A673 (cell line): ENCODE measurements around the gene ATP7B. TPM values are rescaled to one million over a fixed set of nuclear protein-coding genes. Genes with fewer than 3 reads are reported as not detected.

ENCODE experiments used
- BruUV-seq: library from RNA; stranded (reverse); fragments of 400-500 nt; replicated peaks from 2 replicates; lab custom pipeline; 2021; lab: Mats Ljungman, UMichigan
- CTCF ChIA-PET: fragments of 300-600 bp; sonication (Branson Sonifier 250); formaldehyde crosslinking; loops from one replicate; lab custom pipeline; 2022; ENCODE audit warnings: antibody characterized with exemption; lab: Charles Lee
- POLR2A ChIA-PET: fragments of 300-600 bp; sonication (Branson Sonifier 250); formaldehyde crosslinking; loops from one replicate; lab custom pipeline; 2022; ENCODE audit warnings: antibody characterized with exemption; ENCODE audit not compliant: low non-redundant PET; lab: Charles Lee
- DNase-seq: peaks from one replicate; pipeline ENCODE4 v3.0.0-alpha.2; 2015; ENCODE audit warnings: low spot score
- H3K27ac ChIP-seq: fragments of 200-600 bp; sonication (generic); 2 replicates; pipeline ENCODE4 v1.5.1; 2016; ENCODE audit warnings: mixed run types, low read depth, mild to moderate bottlenecking, mixed read lengths, antibody characterized with exemption, low read length; ENCODE audit not compliant: poor library complexity, severe bottlenecking
- H3K27me3 ChIP-seq: fragments of 200-600 bp; sonication (generic); replicated peaks from 2 replicates; pipeline ENCODE4 v1.6.1; 2017; ENCODE audit warnings: mixed run types, low read depth, mild to moderate bottlenecking, mixed read lengths, antibody characterized with exemption, low read length; ENCODE audit not compliant: insufficient read depth, poor library complexity
- H3K36me3 ChIP-seq: fragments of 200-600 bp; sonication (generic); 2 replicates; pipeline ENCODE4 v1.6.1; 2016; ENCODE audit warnings: mixed run types, mild to moderate bottlenecking, mixed read lengths, antibody characterized with exemption, low read length; ENCODE audit not compliant: insufficient read depth, poor library complexity, severe bottlenecking
- H3K4me1 ChIP-seq: fragments of 200-600 bp; sonication (generic); 2 replicates; pipeline ENCODE4 v1.6.1; 2017; ENCODE audit warnings: mixed run types, mild to moderate bottlenecking, mixed read lengths, antibody characterized with exemption, low read length; ENCODE audit not compliant: insufficient read depth, poor library complexity, severe bottlenecking
- H3K4me3 ChIP-seq: fragments of 200-600 bp; sonication (generic); 2 replicates; pipeline ENCODE4 v1.5.1; 2016; ENCODE audit warnings: low read depth, mixed run types, mild to moderate bottlenecking, mixed read lengths, low read length; ENCODE audit not compliant: poor library complexity, severe bottlenecking
- H3K9me3 ChIP-seq: fragments of 200-600 bp; sonication (generic); 2 replicates; pipeline ENCODE4 v1.6.1; 2016; ENCODE audit warnings: mixed run types, low read depth, mild to moderate bottlenecking, mixed read lengths, antibody characterized with exemption, low read length; ENCODE audit not compliant: poor library complexity, severe bottlenecking
- CTCF ChIP-seq: fragments of 300-800, 200-600 bp; sonication (generic); conservative IDR thresholded peaks from 2 replicates; pipeline ENCODE4 v1.5.1; 2017; ENCODE audit warnings: low read depth, mild to moderate bottlenecking, antibody characterized with exemption, low read length, moderate library complexity, mixed read lengths
- EZH2 ChIP-seq: fragments of 200-600 bp; sonication (generic); IDR thresholded peaks from 2 replicates; pipeline ENCODE4 v1.6.1; 2017; ENCODE audit warnings: borderline replicate concordance, low read depth, mild to moderate bottlenecking, mixed read lengths, antibody characterized with exemption, low read length; ENCODE audit not compliant: poor library complexity, severe bottlenecking
- intact Hi-C: fragments of 100-400 bp; cut with micrococcal nuclease; formaldehyde crosslinking; loops from one replicate; pipeline ENCODE4 v1.10.0; 2022; ENCODE audit not compliant: unreplicated experiment
- total RNA-seq: library from RNA; stranded (reverse); gene quantifications from 2 replicates; pipeline ENCODE4 v1.2.3, GENCODE V29; 2021

ATP7B gene
- total RNA-seq, 1 experiment from 2014 or later, result 2.9 TPM

GRCh38 chr13:52029569-52029968, 18.3 kb upstream of the ATP7B start:
- no peak overlapping the region for H3K4me3 ChIP-seq
- no peaks in the 10 kb centered on the region for H3K27me3 ChIP-seq
- POLR2A ChIA-PET, result no interaction called here
- H3K27ac ChIP-seq, result no peak overlapping the region
- peaks cover 3% of the 10 kb centered on the region for H3K36me3 ChIP-seq
- TSS peak; percentile 13 for BruUV-seq
- DNase-seq, result no peak
- CTCF ChIA-PET, result no interaction called here
- H3K9me3 ChIP-seq, result no peaks in the 10 kb centered on the region
- H3K4me1 ChIP-seq, result no peaks in the 10 kb centered on the region
- TF ChIP-seq EZH2 (no peak), CTCF (no peak)
- intact Hi-C loops, result no loop called here

GRCh38 chr13:52027832-52028231, 16.6 kb upstream of the ATP7B start:
- no TSS peak for BruUV-seq
- Histone ChIP-seq H3K27ac (no peak overlapping the region), H3K36me3 (peaks cover 14% of the 10 kb centered on the region), H3K4me1 (no peaks in the 10 kb centered on the region), H3K9me3 (no peaks in the 10 kb centered on the region), H3K4me3 (no peak overlapping the region), H3K27me3 (no peaks in the 10 kb centered on the region)
- no peak for DNase-seq
- TF ChIP-seq EZH2 (no peak), CTCF (no peak)
- ChIA-PET POLR2A (no interaction called here), CTCF (no interaction called here)
- intact Hi-C loops, result no loop called here

DNA sequence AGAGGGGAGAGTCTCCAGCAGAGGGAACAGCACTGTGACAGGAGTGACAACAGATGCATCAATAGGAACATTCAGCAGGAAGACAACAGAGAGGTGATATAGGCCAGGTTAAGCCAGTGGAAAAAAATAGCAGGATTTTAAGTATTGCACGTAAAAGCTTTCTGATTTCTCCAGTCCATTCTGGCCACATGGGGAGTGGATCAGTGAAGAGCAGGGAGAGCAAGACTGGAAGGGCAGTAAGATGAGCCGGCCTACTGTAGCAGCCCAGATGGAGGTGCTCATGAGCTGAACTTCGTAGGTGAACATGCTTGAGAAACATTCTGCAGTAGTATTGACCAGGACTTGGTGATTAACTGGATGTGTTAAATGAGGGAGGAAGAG, 15.0 kb upstream of the ATP7B start:
- TF ChIP-seq EZH2 (no peak), CTCF (peak; percentile 33; the same call in 1 of the 2 replicates)
- BruUV-seq, result no TSS peak
- H3K27ac ChIP-seq, result no peak overlapping the region
- CTCF ChIA-PET, result interaction anchor here (0.6 kb wide), 1 partner anchor 8 kb away, joined by 3 read pairs; no protein-coding TSS in a partner anchor
- H3K4me3 ChIP-seq, result no peak overlapping the region
- H3K36me3 ChIP-seq, result peaks cover 14% of the 10 kb centered on the region
- no peaks in the 10 kb centered on the region for H3K4me1 ChIP-seq
- no peaks in the 10 kb centered on the region for H3K27me3 ChIP-seq
- intact Hi-C loops, result no loop called here
- POLR2A ChIA-PET, result no interaction called here
- no peak for DNase-seq
- H3K9me3 ChIP-seq, result no peaks in the 10 kb centered on the region
